Measurements from ENCODE around the gene PSMD9.

The PSMD9 gene

GRCh38 chr12:121966959-121967358 is 78.4 kb downstream of the PSMD9 start:
- no peak for DNase-seq (ENCODE audit: low read depth, low spot score)
- TF ChIP-seq YY1 (IDR thresholded peaks at IDR 0.05; ENCODE audit: insufficient read depth, insufficient read length) (no peak), ZNF274 (IDR thresholded peaks at IDR 0.05; ENCODE audit: low read depth, low read length) (no peak), SUZ12 (IDR thresholded peaks at IDR 0.05; ENCODE audit: extremely low read depth, insufficient read depth, insufficient read length) (no peak)
- no peaks in the 10 kb centered on the region for H3K27me3 ChIP-seq (ENCODE audit: insufficient read depth, insufficient read length)

More at GRCh38 chr12:121966959-121967358, 78.4 kb downstream of the PSMD9 start:
- Histone ChIP-seq H3K4me1 (ENCODE audit: insufficient read depth, insufficient read length) (no peaks in the 10 kb centered on the region), H3K9me3 (ENCODE audit: insufficient read depth, low read length) (no peaks in the 10 kb centered on the region), H3K9ac (ENCODE audit: insufficient read length, low read depth) (no peak overlapping the region), H3K4me3 (ENCODE audit: insufficient read length, low read depth) (no peak overlapping the region), H3K36me3 (ENCODE audit: insufficient read depth, insufficient read length, low read length) (peaks cover 27% of the 10 kb centered on the region)

All from NT2/D1 (cell line).